RWPE2 (cell line): ENCODE results near the gene GLIPR2.

Source experiments
- ATAC-seq: fragments of 200-7000 bp; cut with Tn5 transposase; 3 replicates; pipeline ENCODE4 v1.9.1; 2021; ENCODE audit warnings: low read depth
- DNase-seq: peaks from one replicate; pipeline ENCODE4 v3.0.0-alpha.2; 2020; ENCODE audit warnings: low spot score
- H3K27ac ChIP-seq: fragments of 450-650 bp; 2 replicates; pipeline ENCODE4 v1.5.1; 2017; ENCODE audit warnings: mild to moderate bottlenecking; ENCODE audit not compliant: poor library complexity, severe bottlenecking
- H3K27me3 ChIP-seq: fragments of 250-450 bp; sonication (Bioruptor Pico); 2 replicates; pipeline ENCODE4 v1.5.1; 2021; ENCODE audit warnings: mild to moderate bottlenecking, moderate library complexity; ENCODE audit not compliant: insufficient read depth, poor library complexity, severe bottlenecking
- H3K36me3 ChIP-seq: fragments of 250-450 bp; sonication (Bioruptor Pico); 2 replicates; pipeline ENCODE4 v1.5.1; 2020; ENCODE audit warnings: low read depth, mild to moderate bottlenecking, moderate library complexity
- H3K4me1 ChIP-seq: fragments of 250-450 bp; sonication (Bioruptor Pico); 2 replicates; pipeline ENCODE4 v1.5.1; 2021; ENCODE audit warnings: mild to moderate bottlenecking, moderate library complexity; ENCODE audit not compliant: insufficient read depth, poor library complexity, severe bottlenecking
- H3K4me3 ChIP-seq: fragments of 250-450 bp; sonication (Bioruptor Pico); 2 replicates; pipeline ENCODE4 v1.5.1; 2021; ENCODE audit warnings: mild to moderate bottlenecking, moderate library complexity; ENCODE audit not compliant: severe bottlenecking
- H3K9me3 ChIP-seq: fragments of 250-450 bp; sonication (Bioruptor Pico); 2 replicates; pipeline ENCODE4 v1.5.1; 2021; ENCODE audit warnings: mild to moderate bottlenecking, moderate library complexity; ENCODE audit not compliant: severe bottlenecking
- CTCF ChIP-seq: fragments of 450-650 bp; IDR thresholded peaks from one replicate; pipeline ENCODE4 v1.5.1; 2017; ENCODE audit warnings: mild to moderate bottlenecking, moderate library complexity; ENCODE audit not compliant: poor library complexity, severe bottlenecking

GLIPR2 gene

GRCh38 chr9:36141288-36141687, 4.8 kb downstream of the GLIPR2 start:
- DNase-seq (no peak), ATAC-seq (peak; percentile 54)
- no peaks in the 10 kb centered on the region for H3K9me3 ChIP-seq
- no peaks in the 10 kb centered on the region for H3K36me3 ChIP-seq
- TF ChIP-seq CTCF, result peak; percentile 58
- no peaks in the 10 kb centered on the region for H3K27me3 ChIP-seq
- no peaks in the 10 kb centered on the region for H3K4me1 ChIP-seq
- H3K27ac ChIP-seq, result no peak overlapping the region
- no peak overlapping the region for H3K4me3 ChIP-seq

GRCh38 chr9:36141761-36142160, 5.2 kb downstream of the GLIPR2 start:
- H3K27ac ChIP-seq, result no peak overlapping the region
- no peaks in the 10 kb centered on the region for H3K36me3 ChIP-seq
- ATAC-seq (no peak), DNase-seq (no peak)
- no peak for TF ChIP-seq CTCF
- H3K4me1 ChIP-seq, result no peaks in the 10 kb centered on the region
- H3K4me3 ChIP-seq, result no peak overlapping the region
- H3K27me3 ChIP-seq, result no peaks in the 10 kb centered on the region
- no peaks in the 10 kb centered on the region for H3K9me3 ChIP-seq

GRCh38 chr9:36142510-36143244, 6.1 kb downstream of the GLIPR2 start:
- Histone ChIP-seq H3K36me3 (no peaks in the 10 kb centered on the region), H3K4me3 (no peak overlapping the region), H3K27me3 (no peaks in the 10 kb centered on the region), H3K27ac (no peak overlapping the region), H3K4me1 (no peaks in the 10 kb centered on the region), H3K9me3 (no peaks in the 10 kb centered on the region)
- TF ChIP-seq CTCF, result no peak
- ATAC-seq, result no peak
- DNase-seq, result no peak

GRCh38 chr9:36143245-36143641, 6.7 kb downstream of the GLIPR2 start:
- no peak overlapping the region for H3K27ac ChIP-seq
- ATAC-seq (no peak), DNase-seq (no peak)
- H3K4me1 ChIP-seq, result peaks cover under 1% of the 10 kb centered on the region
- H3K36me3 ChIP-seq, result no peaks in the 10 kb centered on the region
- no peak for TF ChIP-seq CTCF
- no peak overlapping the region for H3K4me3 ChIP-seq
- no peaks in the 10 kb centered on the region for H3K9me3 ChIP-seq
- H3K27me3 ChIP-seq, result no peaks in the 10 kb centered on the region

GRCh38 chr9:36144309-36145232, 8.0 kb downstream of the GLIPR2 start:
- ATAC-seq, result no peak
- no peak overlapping the region for H3K27ac ChIP-seq

More at GRCh38 chr9:36144309-36145232, 8.0 kb downstream of the GLIPR2 start:
- TF ChIP-seq CTCF, result no peak
- H3K4me1 ChIP-seq, result peaks cover 13% of the 10 kb centered on the region
- no peak for DNase-seq
- no peaks in the 10 kb centered on the region for H3K27me3 ChIP-seq
- H3K9me3 ChIP-seq, result no peaks in the 10 kb centered on the region
- no peak overlapping the region for H3K4me3 ChIP-seq
- no peaks in the 10 kb centered on the region for H3K36me3 ChIP-seq
